SHP77 treated with DMSO at 0.1 percent for 48 hours (cell line): ENCODE measurements around the gene SLC15A4.

Experiments
- DNase-seq: peaks from one replicate; lab custom pipeline; 2025; lab: John Stamatoyannopoulos, UW

The SLC15A4 gene

DNA sequence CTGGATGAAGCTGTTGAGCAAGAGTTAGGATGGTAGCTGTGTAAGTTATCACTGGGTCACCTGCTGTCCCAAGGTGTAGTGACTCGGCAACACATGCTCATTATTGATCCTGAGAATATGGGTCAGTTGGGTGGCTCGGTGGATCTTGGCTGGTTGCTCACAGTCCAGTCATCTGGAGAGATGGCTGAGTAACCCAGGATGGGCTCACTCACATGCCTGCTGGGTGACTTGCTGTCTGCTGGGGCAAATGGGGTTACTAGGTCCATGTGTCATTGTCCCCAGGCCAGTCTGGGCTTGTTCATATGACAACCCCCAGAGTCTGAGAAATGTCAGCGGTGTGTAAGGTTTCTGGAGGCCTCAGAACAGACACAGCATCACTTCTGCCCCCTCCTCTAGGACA, 69.5 kb downstream of the SLC15A4 start:
- DNase-seq: no peak

DNA sequence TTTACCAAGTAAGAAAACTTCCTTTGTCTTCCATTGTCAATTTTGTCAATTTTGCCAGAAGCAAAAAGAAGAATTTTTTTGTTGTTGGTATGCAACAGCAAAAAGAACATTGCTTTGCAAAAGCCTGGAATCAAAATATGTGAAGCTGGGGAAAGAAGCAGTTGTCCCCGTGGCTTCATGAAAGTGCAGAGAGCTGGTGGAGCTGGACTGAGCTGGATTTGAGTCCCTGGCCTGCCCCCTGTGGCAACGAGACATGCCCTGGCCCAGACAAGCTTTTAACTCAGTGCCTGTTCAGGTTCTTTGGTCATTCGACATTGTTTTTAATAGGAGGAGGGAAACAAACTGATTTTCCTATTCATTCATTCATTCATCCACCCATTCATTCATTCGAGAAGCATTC, 70.3 kb downstream of the SLC15A4 start:
- DNase-seq: no peak

DNA sequence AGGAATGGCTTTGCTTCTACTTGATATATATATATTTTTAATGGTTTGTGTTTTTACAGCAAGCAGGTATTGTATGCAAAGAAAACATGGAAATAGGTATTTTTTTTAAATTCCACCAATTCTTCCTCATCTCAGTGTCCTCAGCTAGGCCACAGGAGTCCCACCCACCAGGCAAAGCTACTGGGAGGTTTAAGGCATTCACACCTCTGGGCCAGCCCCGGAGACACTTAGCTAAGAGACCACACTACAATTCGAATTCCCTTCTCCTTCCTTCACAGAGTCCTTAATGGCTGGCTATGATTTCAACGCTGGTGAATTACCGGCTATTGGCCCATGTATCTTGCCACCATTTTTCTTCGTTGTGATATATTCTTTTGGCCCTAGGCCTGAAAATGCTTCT, 71.4 kb downstream of the SLC15A4 start:
- no peak for DNase-seq

DNA sequence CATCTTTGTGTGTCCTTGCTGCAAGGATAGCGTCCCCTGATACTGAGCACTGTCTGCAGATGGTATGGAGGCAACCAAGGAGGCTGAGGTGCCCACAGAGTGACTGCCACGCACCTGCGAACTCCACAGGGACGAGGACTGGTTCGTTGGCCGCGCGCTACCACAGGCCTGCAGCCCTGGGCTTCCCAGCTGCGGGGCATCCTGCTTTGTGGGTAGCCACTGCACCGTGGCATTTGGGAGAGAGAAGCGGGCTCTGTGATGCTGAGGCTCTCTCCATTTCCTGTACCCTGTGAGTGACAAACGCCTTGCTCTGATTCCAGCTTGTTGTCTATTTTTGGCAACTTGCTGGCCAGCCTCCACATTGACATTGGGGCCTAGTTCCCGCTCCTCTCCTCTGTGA, 76.3 kb downstream of the SLC15A4 start:
- DNase-seq: no peak

DNA sequence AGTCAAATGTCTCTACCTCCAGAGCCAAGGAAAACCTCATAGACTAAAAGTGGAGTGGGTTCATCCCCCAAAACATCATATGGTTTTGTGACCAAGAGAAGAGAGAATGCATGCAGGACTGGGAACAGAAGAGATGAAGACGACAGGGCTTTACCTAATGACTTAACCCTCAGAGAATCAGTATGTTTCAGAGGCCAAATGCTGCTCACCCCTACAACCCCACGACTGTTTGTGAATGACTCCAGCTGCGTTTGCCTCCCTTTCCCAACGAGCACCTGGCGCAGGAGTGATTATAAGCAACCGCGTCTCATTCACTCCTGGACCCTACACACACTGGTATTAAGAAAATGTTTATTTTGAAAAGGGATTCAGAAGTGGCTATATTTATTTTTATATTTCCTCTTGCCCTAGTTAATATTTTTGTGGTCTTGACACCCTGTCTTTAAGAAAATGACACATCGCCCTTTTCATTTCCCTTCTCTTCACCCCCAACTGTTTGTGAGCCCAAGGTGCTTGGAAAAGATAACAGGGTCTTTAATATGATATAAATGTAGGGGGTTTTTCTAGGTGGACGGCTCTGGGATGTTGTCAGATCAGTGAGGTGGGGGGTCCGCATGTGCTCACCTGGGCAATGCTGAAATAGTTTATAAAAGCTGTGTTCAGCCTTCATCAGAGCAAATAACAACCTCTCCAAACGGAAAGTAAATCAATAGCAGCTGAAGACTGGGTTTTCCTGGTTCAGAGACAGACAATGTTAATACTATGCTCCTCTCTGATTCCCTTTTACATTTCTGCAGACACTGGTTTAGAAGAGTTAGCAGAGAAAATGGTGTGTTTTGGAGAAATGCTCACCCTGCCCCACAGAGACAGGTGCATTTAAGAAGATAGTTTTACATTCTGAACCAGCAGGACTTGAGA, 77.7 kb downstream of the SLC15A4 start:
- DNase-seq: no peak

DNA sequence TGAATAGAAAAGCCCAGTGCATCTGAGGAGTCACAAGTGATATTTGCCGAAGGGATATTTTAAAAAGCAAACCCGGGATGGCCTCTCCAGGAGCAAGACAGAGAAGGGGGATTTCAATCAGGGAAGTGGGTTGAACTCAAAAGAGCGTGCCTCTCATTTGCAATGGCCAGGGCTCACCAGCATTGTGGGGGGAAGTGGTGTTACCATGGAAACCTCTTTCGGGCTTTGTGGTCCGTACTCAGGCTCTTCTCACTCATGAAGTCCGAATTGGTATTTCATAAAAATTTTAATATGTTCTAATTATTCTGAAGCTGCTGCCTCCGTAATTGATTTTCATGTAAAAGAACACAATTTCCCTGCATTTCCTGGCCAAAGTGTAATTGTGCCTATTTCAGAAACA, 79.8 kb downstream of the SLC15A4 start:
- no peak for DNase-seq
